Measurements from ENCODE around the gene DAPK2.

GRCh38 chr15:63879995-63880394 lies 166.3 kb downstream of the DAPK2 start:
- no peak for TF ChIP-seq CTCF (IDR thresholded peaks at IDR 0.05; ENCODE audit: insufficient read depth, low read depth, low read length)
- TF ChIP-seq EZH2 (IDR thresholded peaks at IDR 0.05; ENCODE audit: insufficient read depth, low read length), result no peak
